Measurements from ENCODE around the gene KCNK7.

Gene KCNK7

GRCh38 chr11:65575568-65576231, 19.9 kb downstream of the KCNK7 start, which contains the start of gene EHBP1L1:
EHBP1L1 (plus strand) TSS chr11:65576053; CDS start chr11:65576303, 250 bp downstream.
- FAIRE-seq, result no peak

GRCh38 chr11:65574811-65575567, 20.6 kb downstream of the KCNK7 start:
- DNase-seq (ENCODE audit: insufficient read length, low spot score) (no peak), FAIRE-seq (no peak)
- no peak for TF ChIP-seq CTCF (IDR thresholded peaks at IDR 0.05; ENCODE audit: insufficient read depth, missing control alignments)

More at GRCh38 chr11:65575568-65576231, 19.9 kb downstream of the KCNK7 start, which contains the start of gene EHBP1L1:
- no peak for TF ChIP-seq CTCF (IDR thresholded peaks at IDR 0.05; ENCODE audit: insufficient read depth, missing control alignments)
- no peak for DNase-seq (ENCODE audit: insufficient read length, low spot score)

- FAIRE-seq (no peak), DNase-seq (ENCODE audit: insufficient read length, low spot score) (peak; percentile 96)
- peak; percentile 48 for TF ChIP-seq CTCF (IDR thresholded peaks at IDR 0.05; ENCODE audit: insufficient read depth, missing control alignments)
Measured at GRCh38 chr11:65574109-65574810, 21.3 kb downstream of the KCNK7 start.

GRCh38 chr11:65573391-65574079, 22.1 kb downstream of the KCNK7 start:
- no peak for TF ChIP-seq CTCF (IDR thresholded peaks at IDR 0.05; ENCODE audit: insufficient read depth, missing control alignments)
- DNase-seq (ENCODE audit: insufficient read length, low spot score) (no peak), FAIRE-seq (no peak)

GRCh38 chr11:65572356-65573051, 23.1 kb downstream of the KCNK7 start, which contains the start of gene FAM89B:
FAM89B (plus strand) TSS chr11:65572538; CDS start chr11:65572670, 132 bp downstream.
- no peak for TF ChIP-seq CTCF (IDR thresholded peaks at IDR 0.05; ENCODE audit: insufficient read depth, missing control alignments)
- DNase-seq (ENCODE audit: insufficient read length, low spot score) (peak; percentile 89), FAIRE-seq (no peak)

GRCh38 chr11:65571940-65572339, 23.7 kb downstream of the KCNK7 start:
- FAIRE-seq (no peak), DNase-seq (ENCODE audit: insufficient read length, low spot score) (no peak)
- peak; percentile 17 for TF ChIP-seq CTCF (IDR thresholded peaks at IDR 0.05; ENCODE audit: insufficient read depth, missing control alignments)
